A549 (cell line): ENCODE results near the gene KBTBD13. TPM values are rescaled to one million over a fixed set of nuclear protein-coding genes. Genes with fewer than 3 reads are reported as not detected.

Experiments
- ATAC-seq, 2 experiments: fragments of 200-7000 bp in 1 of 2; fragments of >200 bp in 1 of 2; cut with Nextera tagmentation in 1 of 2; cut with Tn5 transposase in 1 of 2; 3 replicates each; pipeline versions ENCODE4 v1.8.0 to v1.9.1; 2018 to 2020; ENCODE audit warnings: mild to moderate bottlenecking in 1 of 2, moderate library complexity in 1 of 2
- CTCF ChIA-PET: fragments of 300-600 bp; sonication (Branson Sonifier 250); formaldehyde crosslinking; extraction: SDS; loops from one replicate; lab custom pipeline; 2021; ENCODE audit warnings: antibody characterized with exemption, inconsistent platforms; lab: Yijun Ruan, JAX
- POLR2A ChIA-PET: fragments of 350-600 bp; formaldehyde crosslinking; extraction: SDS; loops from one replicate; lab custom pipeline; 2021; ENCODE audit warnings: antibody characterized with exemption, inconsistent platforms; lab: Yijun Ruan, JAX
- DNase-seq, 2 experiments: peaks; one replicate each; pipeline versions ENCODE4 v3.0.0 to v3.0.0-alpha.2; 2011 to 2016; ENCODE audit warnings: low read depth in 1 of 2, low spot score in 1 of 2
- FAIRE-seq: peaks from 2 replicates; lab custom pipeline; 2011; peaks lifted over from hg19 to GRCh38; lab: Jason Lieb, UNC
- H3K27ac ChIP-seq, 2 experiments: fragments of >200 bp; sonication (Bioruptor Twin); formaldehyde crosslinking; 3 replicates each; pipeline ENCODE4 v1.5.1; 2016 to 2017
- H3K4me1 ChIP-seq: fragments of >200 bp; sonication (Bioruptor Twin); formaldehyde crosslinking; 3 replicates; pipeline ENCODE4 v1.6.1; 2016
- H3K4me2 ChIP-seq: fragments of >200 bp; sonication (Bioruptor Twin); formaldehyde crosslinking; 3 replicates; pipeline ENCODE4 v1.6.1; 2016
- H3K4me3 ChIP-seq: fragments of >200 bp; sonication (Bioruptor Twin); formaldehyde crosslinking; 3 replicates; pipeline ENCODE4 v1.5.1; 2016
- H3K9me3 ChIP-seq: fragments of >200 bp; sonication (Bioruptor Twin); formaldehyde crosslinking; 3 replicates; pipeline ENCODE4 v1.6.1; 2016
- BCL3 ChIP-seq: fragments of >200 bp; sonication (Bioruptor Twin); formaldehyde crosslinking; IDR thresholded peaks from 3 replicates; pipeline ENCODE4 v1.6.1; 2016
- CBX2 ChIP-seq: fragments of 200-600 bp; sonication (generic); IDR thresholded peaks from 2 replicates; pipeline ENCODE4 v1.6.1; 2016; ENCODE audit warnings: low read depth, mild to moderate bottlenecking, borderline replicate concordance
- CBX8 ChIP-seq: fragments of 200-600 bp; sonication (generic); IDR thresholded peaks from 2 replicates; pipeline ENCODE4 v1.6.1; 2016
- CEBPB ChIP-seq, 2 experiments: fragments of >200 bp in 1 of 2; sonication (Bioruptor Twin) in 1 of 2; formaldehyde crosslinking in 1 of 2; IDR thresholded peaks; 2 replicates each; pipeline ENCODE4 v1.6.1; 2012 to 2016
- CHD2 ChIP-seq: fragments of 150-350 bp; IDR thresholded peaks from 2 replicates; pipeline ENCODE4 v1.6.1; 2014; ENCODE audit warnings: low read length; ENCODE audit not compliant: partially characterized antibody
- CHD4 ChIP-seq: fragments of 200-600 bp; sonication (generic); IDR thresholded peaks from 2 replicates; pipeline ENCODE4 v1.6.1; 2016; ENCODE audit warnings: antibody characterized with exemption, mild to moderate bottlenecking, borderline replicate concordance
- E2F6 ChIP-seq: IDR thresholded peaks from 2 replicates; pipeline ENCODE4 v1.6.1; 2012; ENCODE audit warnings: low read depth, borderline replicate concordance
- EHF ChIP-seq: fragments of 250-450 bp; sonication (Bioruptor Pico); IDR thresholded peaks from 2 replicates; pipeline ENCODE4 v1.5.0; 2020; ENCODE audit warnings: mild to moderate bottlenecking
- EP300 ChIP-seq, 2 experiments: fragments of >200 bp; sonication (Bioruptor Twin); formaldehyde crosslinking; IDR thresholded peaks; 2 replicates in 1 of 2; 3 replicates in 1 of 2; pipeline ENCODE4 v1.6.1; 2016 to 2017
- FOXS1 ChIP-seq: fragments of 250-450 bp; sonication (Bioruptor Pico); IDR thresholded peaks from 2 replicates; pipeline ENCODE4 v1.5.0; 2020; ENCODE audit warnings: mild to moderate bottlenecking, moderate library complexity
- HOXA7 ChIP-seq: fragments of 250-450 bp; sonication (Bioruptor Pico); IDR thresholded peaks from 2 replicates; pipeline ENCODE4 v1.5.0; 2020; ENCODE audit warnings: mild to moderate bottlenecking, moderate library complexity
- HOXB5 ChIP-seq: fragments of 250-450 bp; sonication (Bioruptor Pico); IDR thresholded peaks from 2 replicates; pipeline ENCODE4 v1.5.0; 2020; ENCODE audit warnings: mild to moderate bottlenecking, moderate library complexity
- JUN ChIP-seq, 2 experiments: fragments of >200 bp; sonication (Bioruptor Twin); formaldehyde crosslinking; IDR thresholded peaks; 2 replicates in 1 of 2; 3 replicates in 1 of 2; pipeline ENCODE4 v1.6.1; 2016 to 2017
- KDM5A ChIP-seq: fragments of 200-600 bp; sonication (generic); IDR thresholded peaks from 2 replicates; pipeline ENCODE4 v1.6.1; 2016; ENCODE audit warnings: antibody characterized with exemption, mild to moderate bottlenecking
- MAFK ChIP-seq: fragments of 450-650 bp; IDR thresholded peaks from 2 replicates; pipeline ENCODE4 v1.6.1; 2014; ENCODE audit not compliant: partially characterized antibody
- MYC ChIP-seq: IDR thresholded peaks from 2 replicates; pipeline ENCODE4 v1.6.1; 2012; ENCODE audit warnings: mild to moderate bottlenecking, inconsistent platforms, low read length, improper control_type of control experiment, borderline replicate concordance
- RAD21 ChIP-seq, 2 experiments: fragments of >200 bp in 1 of 2; sonication (Bioruptor Twin) in 1 of 2; formaldehyde crosslinking in 1 of 2; IDR thresholded peaks in 1 of 2; conservative IDR thresholded peaks in 1 of 2; 2 replicates in 1 of 2; 3 replicates in 1 of 2; pipeline ENCODE4 v1.6.1; 2012 to 2018; ENCODE audit warnings: inconsistent platforms in 1 of 2
- RARB ChIP-seq: fragments of 250-450 bp; sonication (Bioruptor Pico); IDR thresholded peaks from 2 replicates; pipeline ENCODE4 v1.8.0; 2021; ENCODE audit warnings: mild to moderate bottlenecking, moderate library complexity
- RCOR1 ChIP-seq: fragments of 150-350 bp; IDR thresholded peaks from 2 replicates; pipeline ENCODE4 v1.6.1; 2014; ENCODE audit warnings: antibody characterized with exemption, low read length, low read depth
- REST ChIP-seq: fragments of 200-600 bp; sonication (generic); IDR thresholded peaks from 2 replicates; pipeline ENCODE4 v1.6.1; 2016; ENCODE audit warnings: antibody characterized with exemption, mild to moderate bottlenecking, moderate library complexity
- RFX5 ChIP-seq: fragments of 450-650 bp; IDR thresholded peaks from 2 replicates; pipeline ENCODE4 v1.7.1; 2014; ENCODE audit warnings: antibody characterized with exemption, mild to moderate bottlenecking, moderate library complexity
- RNF2 ChIP-seq: fragments of 200-600 bp; sonication (generic); IDR thresholded peaks from 2 replicates; pipeline ENCODE4 v1.6.1; 2016; ENCODE audit warnings: low read depth, mild to moderate bottlenecking, antibody characterized with exemption, moderate library complexity, borderline replicate concordance
- SMC3 ChIP-seq: fragments of >200 bp; sonication (Bioruptor Twin); formaldehyde crosslinking; IDR thresholded peaks from 3 replicates; pipeline ENCODE4 v1.6.1; 2018; ENCODE audit warnings: inconsistent platforms
- ZC3H11A ChIP-seq: fragments of 450-650 bp; IDR thresholded peaks from 2 replicates; pipeline ENCODE4 v1.6.1; 2014; ENCODE audit warnings: antibody characterized with exemption, mild to moderate bottlenecking
- WGBS: methylation state at CpG from one replicate; pipeline ENCODE4 v1.1.6; 2017; ENCODE audit errors: missing lambda C conversion rate; 5-methylcytosine and 5-hydroxymethylcytosine counted together
- polyA plus RNA-seq, 4 experiments: library from polyadenylated mRNA; depleted of rRNA in 3 of 4; stranded (reverse); fragments of >200 nt; fragmentation: RNase III in 1 of 4; extraction: RNeasy Plus Mini Kit Qiagen cat#74134 plus additional on column Dnase treatment in 1 of 4; gene quantifications; 2 replicates in 3 of 4; 3 replicates in 1 of 4; pipeline ENCODE4 v1.2.3, GENCODE V29; 2011 to 2017
- TF ChIP-seq, protein P1 (sequence below): fragments of 450-650 bp; IDR thresholded peaks from 2 replicates; pipeline ENCODE4 v1.6.1; 2014; ENCODE audit warnings: antibody characterized with exemption

The KBTBD13 gene
- polyA plus RNA-seq, 2 of the 4 experiments (the other 2 are of a cell fraction): not detected

DNA sequence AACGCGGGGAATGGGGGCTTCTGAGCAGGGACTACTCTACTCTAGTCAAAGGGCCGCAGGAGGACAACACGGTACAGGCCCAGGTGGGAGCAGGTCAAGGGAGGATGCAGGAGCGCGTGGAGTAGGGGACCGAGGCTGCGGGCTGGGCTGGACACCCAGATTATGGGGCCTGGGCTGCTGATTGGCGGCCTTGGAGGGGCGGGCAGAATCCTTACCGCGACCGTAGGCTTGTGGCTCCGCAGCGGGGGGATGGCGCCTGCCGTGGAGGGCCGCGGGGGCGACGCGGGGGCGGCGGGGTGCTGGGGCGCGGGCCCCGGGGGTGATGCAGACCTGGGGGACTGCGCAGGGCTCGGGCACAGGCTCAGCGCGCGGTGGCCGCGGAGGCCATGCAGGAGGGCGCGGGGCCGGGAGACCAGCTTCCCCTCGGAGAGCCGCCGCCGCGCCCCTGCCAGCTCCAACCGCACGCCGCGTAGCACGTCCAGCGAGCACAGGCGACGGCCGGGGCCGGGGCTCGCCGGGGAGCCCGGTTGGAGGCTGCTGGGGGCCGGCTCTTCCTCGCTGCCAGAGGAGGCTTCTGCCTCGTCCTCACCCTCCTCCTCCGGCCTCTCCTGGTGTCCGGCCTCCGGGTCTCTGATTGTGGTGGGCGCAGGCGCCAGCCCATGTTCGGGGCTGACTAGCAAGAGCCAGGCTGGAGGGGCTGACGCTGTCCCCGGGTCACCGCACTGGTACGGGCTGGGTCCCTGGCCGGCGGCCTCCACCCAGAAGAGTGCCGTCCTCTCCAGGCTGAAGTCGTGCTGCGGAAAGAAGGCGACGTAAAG lies 25.6 kb downstream of the KBTBD13 start:
- no peaks in the 10 kb centered on the region for H3K9me3 ChIP-seq
- WGBS: 85% methylated on average over 69 of the region's 75 CpGs
- ATAC-seq (peak; percentile 11 to 60; a peak in 3 of 6 replicates), FAIRE-seq (no peak)
- POLR2A ChIA-PET: no interaction called here
- no peak overlapping the region for H3K4me3 ChIP-seq
- no peak overlapping the region for H3K27ac ChIP-seq
- TF ChIP-seq RFX5 (no peak), KDM5A (no peak), RCOR1 (no peak), ZC3H11A (no peak), RAD21 (conservative IDR thresholded peaks at IDR 0.05 in 1 of 2, IDR thresholded peaks at IDR 0.05 in 1 of 2) (no peak)
- TF ChIP-seq, all 56 proteins: peak for 0
- Histone ChIP-seq H3K4me2 (no peak overlapping the region), H3K4me1 (no peaks in the 10 kb centered on the region)
- DNase-seq: no peak
- CTCF ChIA-PET: interaction anchor here (0.6 to 5.7 kb wide), 23 partner anchors 9 to 169 kb away, joined by 3 to 52 read pairs (median 10); partner anchors contain the start of genes KBTBD13, SLC51B and UBAP1L

DNA sequence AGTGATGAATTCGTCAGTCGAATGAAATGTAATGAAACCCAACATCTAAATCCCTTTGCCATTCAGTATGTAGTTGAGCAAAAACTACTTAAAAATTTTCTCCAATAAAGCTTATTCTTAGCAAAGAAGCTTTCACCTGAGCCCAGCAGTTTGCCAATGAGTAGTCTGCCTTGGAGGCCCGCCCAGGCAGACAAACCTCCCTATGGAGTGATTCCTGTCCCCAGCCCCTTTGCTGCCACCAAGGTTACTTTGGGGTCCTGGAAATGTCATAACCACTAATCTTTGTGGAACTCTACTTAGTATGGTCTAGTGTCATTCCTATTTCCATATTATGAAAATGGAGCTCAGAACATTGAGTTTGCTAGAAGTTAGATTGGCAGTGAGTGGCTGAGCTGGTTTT lies 26.4 kb downstream of the KBTBD13 start:
- FAIRE-seq (no peak), DNase-seq (no peak), ATAC-seq (no peak)
- POLR2A ChIA-PET: no interaction called here
- Histone ChIP-seq H3K4me3 (no peak overlapping the region), H3K4me1 (no peaks in the 10 kb centered on the region), H3K4me2 (no peak overlapping the region), H3K9me3 (no peaks in the 10 kb centered on the region), H3K27ac (no peak overlapping the region)
- 94% methylated on average over 3 of the region's 3 CpGs for WGBS
- TF ChIP-seq SMC3: no peak
- TF ChIP-seq CHD2: no peak
- TF ChIP-seq MYC: no peak
- no peak for TF ChIP-seq FOXS1 (CRISPR knock-in tag)
- no peak for TF ChIP-seq CBX2
- no peak for TF ChIP-seq JUN (IDR thresholded peaks at IDR 0.05)
- TF ChIP-seq KDM5A: no peak
- TF ChIP-seq E2F6: no peak
- TF ChIP-seq EP300 (IDR thresholded peaks at IDR 0.05): no peak
- TF ChIP-seq CEBPB (IDR thresholded peaks at IDR 0.05): no peak
- no peak for TF ChIP-seq BCL3
- CTCF ChIA-PET: interaction anchor here (1.0 to 5.7 kb wide), 12 partner anchors 8 to 69 kb away, joined by 3 to 52 read pairs (median 14); partner anchors contain the start of genes KBTBD13 and UBAP1L

DNA sequence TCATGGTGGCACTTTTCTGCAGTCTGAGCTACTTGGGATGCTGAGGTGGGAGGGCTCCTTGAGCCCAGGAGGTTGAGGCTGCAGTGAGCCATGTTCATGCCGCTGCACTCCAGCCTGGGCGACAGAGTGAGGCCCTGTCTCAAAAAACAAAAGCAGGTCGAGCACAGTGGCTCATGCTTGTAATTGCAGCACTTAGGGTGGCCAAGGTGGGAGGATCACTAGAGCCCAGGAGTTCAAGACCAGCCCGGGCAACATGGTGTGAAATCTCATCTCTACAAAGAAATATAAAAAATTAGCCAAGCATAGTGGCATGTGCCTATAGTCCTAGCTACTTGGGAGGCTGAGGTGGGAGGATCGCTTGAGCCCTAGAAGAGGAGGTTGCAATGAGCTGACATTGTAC lies 28.5 kb downstream of the KBTBD13 start:
- ATAC-seq (no peak), FAIRE-seq (no peak), DNase-seq (no peak)
- WGBS: 91% methylated on average over 5 of the region's 5 CpGs
- Histone ChIP-seq H3K27ac (no peak overlapping the region), H3K4me3 (no peak overlapping the region), H3K9me3 (no peaks in the 10 kb centered on the region), H3K4me2 (no peak overlapping the region), H3K4me1 (no peaks in the 10 kb centered on the region)
- POLR2A ChIA-PET: no interaction called here
- CTCF ChIA-PET: interaction anchor here (0.8 to 1.8 kb wide), 3 partner anchors 11 to 18 kb away, joined by 3 to 8 read pairs (median 4); no protein-coding TSS in a partner anchor
- TF ChIP-seq CEBPB (IDR thresholded peaks at IDR 0.05) (no peak), MYC (no peak), HOXA7 (CRISPR knock-in tag) (no peak), RARB (CRISPR knock-in tag) (no peak), CBX8 (no peak), RNF2 (no peak), KDM5A (no peak), E2F6 (no peak), REST (no peak), EHF (CRISPR knock-in tag) (no peak), HOXB5 (CRISPR knock-in tag) (no peak), CHD4 (no peak), MAFK (no peak)
- TF ChIP-seq, protein P1, sequence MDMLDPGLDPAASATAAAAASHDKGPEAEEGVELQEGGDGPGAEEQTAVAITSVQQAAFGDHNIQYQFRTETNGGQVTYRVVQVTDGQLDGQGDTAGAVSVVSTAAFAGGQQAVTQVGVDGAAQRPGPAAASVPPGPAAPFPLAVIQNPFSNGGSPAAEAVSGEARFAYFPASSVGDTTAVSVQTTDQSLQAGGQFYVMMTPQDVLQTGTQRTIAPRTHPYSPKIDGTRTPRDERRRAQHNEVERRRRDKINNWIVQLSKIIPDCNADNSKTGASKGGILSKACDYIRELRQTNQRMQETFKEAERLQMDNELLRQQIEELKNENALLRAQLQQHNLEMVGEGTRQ: no peak
